Osteocyte (in vitro differentiated cells): ENCODE data around the gene YEATS2. TPM values are rescaled to one million over a fixed set of nuclear protein-coding genes. Genes with fewer than 3 reads are reported as not detected.

Experiments
- DNase-seq: peaks from one replicate; pipeline ENCODE4 v3.0.0; 2021; ENCODE audit warnings: mixed read lengths; ENCODE audit not compliant: unreplicated experiment; ENCODE audit errors: extremely low spot score
- H3K27ac Mint-ChIP-seq: one replicate; pipeline ENCODE4 v1.8.0; 2021; ENCODE audit warnings: mild to moderate bottlenecking, mixed read lengths; ENCODE audit not compliant: unreplicated experiment
- H3K27me3 Mint-ChIP-seq: one replicate; pipeline ENCODE4 v1.8.0; 2021; ENCODE audit warnings: mixed read lengths; ENCODE audit not compliant: unreplicated experiment
- H3K36me3 Mint-ChIP-seq: one replicate; pipeline ENCODE4 v1.8.0; 2021; ENCODE audit warnings: mixed read lengths; ENCODE audit not compliant: unreplicated experiment
- H3K4me1 Mint-ChIP-seq: one replicate; pipeline ENCODE4 v1.8.0; 2021; ENCODE audit warnings: mixed read lengths; ENCODE audit not compliant: unreplicated experiment
- H3K4me3 Mint-ChIP-seq: one replicate; pipeline ENCODE4 v1.8.0; 2021; ENCODE audit warnings: mild to moderate bottlenecking, moderate library complexity, mixed read lengths; ENCODE audit not compliant: unreplicated experiment
- H3K9me3 Mint-ChIP-seq: one replicate; pipeline ENCODE4 v1.8.0; 2021; ENCODE audit warnings: mixed read lengths; ENCODE audit not compliant: unreplicated experiment
- CTCF ChIP-seq: fragments of 200-600 bp; sonication (generic); IDR thresholded peaks from 2 replicates; pipeline ENCODE4 v1.5.0; 2021; ENCODE audit warnings: antibody characterized with exemption, mild to moderate bottlenecking, moderate library complexity
- total RNA-seq: library from RNA; stranded (reverse); gene quantifications from 2 replicates; pipeline ENCODE4 v1.2.1, GENCODE V29; 2021

Gene YEATS2
- total RNA-seq, 1 donor from 2014 or later, result 41.4 TPM

DNA sequence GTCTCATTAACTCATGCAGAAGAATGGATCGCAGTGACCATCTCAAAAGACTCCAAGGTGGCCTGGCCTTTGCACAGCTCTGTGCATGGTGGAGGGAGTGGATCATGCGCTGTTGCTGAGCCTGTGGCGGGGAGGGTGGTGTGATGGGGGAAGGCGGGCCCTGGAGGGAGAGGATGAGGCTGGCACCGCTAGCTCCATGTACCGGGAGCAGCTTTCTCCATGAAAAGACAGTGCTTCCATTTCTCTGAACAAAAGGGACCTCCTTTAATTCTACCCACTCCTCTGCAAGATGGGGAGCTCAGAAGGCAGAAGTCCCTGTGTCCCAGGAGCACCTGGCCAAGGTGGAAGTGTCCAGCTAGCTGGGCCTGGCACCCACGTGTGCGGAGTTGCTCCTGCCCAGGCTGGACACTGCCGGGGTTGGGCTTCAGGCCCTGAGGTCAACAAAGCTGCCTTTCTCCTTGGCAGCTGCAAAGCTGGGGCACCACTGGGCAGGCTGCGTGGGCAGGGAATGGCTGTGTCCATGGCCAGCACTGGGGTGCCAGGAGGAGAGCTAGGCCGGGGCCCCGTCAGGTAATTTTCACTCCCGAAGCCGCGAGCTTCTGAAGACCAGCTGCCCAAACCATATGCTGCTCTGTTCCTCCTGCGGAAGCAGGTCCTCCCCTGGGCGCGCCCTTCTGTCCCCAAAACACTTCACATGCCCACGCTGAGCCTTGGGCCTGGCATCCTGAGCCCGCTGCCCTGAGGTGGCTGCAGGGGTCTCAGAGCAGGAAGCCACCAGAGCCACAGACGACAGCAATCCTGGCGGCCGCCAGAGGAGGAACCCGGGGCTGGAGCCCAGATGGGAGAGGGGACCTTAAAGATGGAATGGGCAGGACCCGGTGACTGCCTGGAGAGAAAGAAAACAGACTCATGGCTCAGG lies 121.4 kb downstream of the YEATS2 start:
- no peak overlapping the region for H3K4me3 Mint-ChIP-seq
- H3K27ac Mint-ChIP-seq, result no peak overlapping the region
- H3K9me3 Mint-ChIP-seq, result no peaks in the 10 kb centered on the region
- no peaks in the 10 kb centered on the region for H3K27me3 Mint-ChIP-seq
- H3K4me1 Mint-ChIP-seq, result peaks cover 7% of the 10 kb centered on the region
- H3K36me3 Mint-ChIP-seq, result peaks cover 8% of the 10 kb centered on the region
- no peak for TF ChIP-seq CTCF
- DNase-seq, result no peak

DNA sequence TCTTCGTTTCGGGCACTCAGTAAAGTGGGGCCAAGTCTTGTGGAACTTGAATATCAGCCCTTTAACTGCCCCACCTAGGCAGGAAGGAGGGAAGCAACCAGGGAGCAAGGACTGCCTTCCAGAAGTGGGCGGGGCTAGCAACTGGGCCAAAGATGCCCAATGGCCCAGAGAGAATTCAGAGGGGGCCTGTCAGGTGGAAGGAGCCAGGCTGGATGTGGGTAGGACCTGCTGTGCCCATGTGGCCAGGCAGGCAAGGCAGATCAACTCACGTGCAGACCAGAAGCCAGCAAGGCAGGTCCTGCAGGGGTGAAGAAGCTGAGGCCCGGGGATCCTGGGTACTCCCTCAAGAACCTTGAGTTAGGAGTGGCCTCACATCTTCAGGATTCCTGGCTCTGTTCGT lies 122.2 kb downstream of the YEATS2 start:
- Mint-ChIP-seq H3K9me3 (no peaks in the 10 kb centered on the region), H3K4me3 (no peak overlapping the region), H3K36me3 (peaks cover 8% of the 10 kb centered on the region), H3K27ac (no peak overlapping the region), H3K4me1 (peaks cover 14% of the 10 kb centered on the region), H3K27me3 (no peaks in the 10 kb centered on the region)
- TF ChIP-seq CTCF, result no peak
- no peak for DNase-seq

DNA sequence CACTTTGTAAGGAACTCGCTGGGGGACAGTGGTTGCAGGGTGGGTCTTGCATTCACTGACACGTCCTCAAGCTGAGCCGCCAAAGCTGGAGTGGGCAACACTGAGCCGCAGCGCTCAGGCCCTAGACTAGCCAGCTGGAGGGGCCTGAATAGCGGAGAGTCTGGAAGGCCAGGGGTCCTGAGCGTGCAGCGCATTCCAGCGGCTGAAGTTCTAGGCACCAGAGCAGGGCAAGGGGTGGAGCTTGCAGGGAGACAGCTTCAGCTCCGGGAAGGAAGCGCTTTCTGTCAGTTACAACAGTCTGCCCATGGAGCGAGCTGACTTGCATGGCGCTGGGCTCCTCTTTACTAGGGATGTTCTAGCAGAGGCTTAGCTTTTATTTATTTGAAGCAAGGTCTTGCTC lies 125.0 kb downstream of the YEATS2 start:
- peaks cover 20% of the 10 kb centered on the region for H3K4me1 Mint-ChIP-seq
- TF ChIP-seq CTCF, result no peak
- H3K4me3 Mint-ChIP-seq, result no peak overlapping the region
- no peak overlapping the region for H3K27ac Mint-ChIP-seq
- DNase-seq, result no peak
- H3K27me3 Mint-ChIP-seq, result no peaks in the 10 kb centered on the region
- H3K36me3 Mint-ChIP-seq, result no peaks in the 10 kb centered on the region
- no peaks in the 10 kb centered on the region for H3K9me3 Mint-ChIP-seq

DNA sequence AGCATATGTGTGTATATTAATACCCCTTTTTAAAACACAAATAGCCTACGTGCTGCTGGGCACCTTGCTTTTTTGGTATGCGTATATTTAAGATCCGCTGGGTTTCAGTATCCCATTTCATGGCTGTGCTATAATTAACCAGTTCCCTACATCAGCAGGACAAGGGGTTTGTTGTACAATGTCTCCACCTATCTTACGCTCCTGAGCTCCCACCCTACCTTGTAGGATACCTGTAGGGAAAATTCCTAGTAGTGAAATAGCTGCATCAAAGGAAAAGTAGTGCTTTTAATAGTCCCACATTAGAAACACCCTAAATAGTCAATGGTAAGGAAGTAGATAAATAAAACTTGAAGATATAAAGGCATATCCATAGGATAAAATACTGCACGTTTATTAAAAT lies 126.4 kb downstream of the YEATS2 start:
- Mint-ChIP-seq H3K27me3 (no peaks in the 10 kb centered on the region), H3K4me1 (peaks cover 20% of the 10 kb centered on the region), H3K9me3 (no peaks in the 10 kb centered on the region), H3K36me3 (peaks cover under 1% of the 10 kb centered on the region), H3K4me3 (peak overlapping the region; percentile 76), H3K27ac (no peak overlapping the region)
- DNase-seq, result no peak
- TF ChIP-seq CTCF, result no peak

DNA sequence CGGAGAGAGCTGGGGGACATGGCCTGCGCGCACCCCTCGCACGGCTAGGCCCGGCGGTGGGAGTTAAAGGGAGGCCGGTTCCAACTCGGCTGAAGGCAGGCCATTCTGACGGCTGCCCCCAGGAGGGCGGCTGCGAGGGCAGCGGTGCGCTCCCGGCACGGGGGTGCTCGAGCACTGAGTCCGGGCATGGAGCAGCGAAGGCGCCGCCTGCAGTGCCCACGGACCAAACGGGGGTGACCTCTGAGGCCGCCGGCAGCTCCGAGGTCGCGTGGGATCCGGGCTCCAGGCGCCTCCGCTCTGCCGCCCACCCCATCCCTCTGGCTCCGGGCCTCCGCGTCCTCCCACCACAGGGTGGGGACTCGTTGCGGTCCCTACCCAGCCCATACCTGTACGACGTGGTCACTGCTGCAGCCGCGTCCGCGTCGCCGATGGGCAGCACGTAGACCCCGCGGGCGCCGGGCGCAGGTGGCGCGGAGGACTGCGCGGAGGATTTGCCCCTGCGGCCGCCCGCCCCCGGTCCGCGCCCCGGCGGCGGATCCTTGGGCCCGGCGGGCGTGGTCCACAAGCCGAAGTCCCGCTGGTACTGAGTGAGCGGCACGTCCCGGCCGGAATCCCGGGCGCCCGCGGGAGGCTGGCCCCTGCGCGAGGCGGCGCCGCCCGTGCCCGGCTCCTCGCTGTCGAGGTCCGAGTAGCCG lies 127.3 kb downstream of the YEATS2 start:
- DNase-seq, result no peak
- Mint-ChIP-seq H3K36me3 (peaks cover 7% of the 10 kb centered on the region), H3K27ac (no peak overlapping the region), H3K9me3 (no peaks in the 10 kb centered on the region), H3K4me1 (peaks cover 20% of the 10 kb centered on the region), H3K4me3 (peak overlapping the region; percentile 76), H3K27me3 (no peaks in the 10 kb centered on the region)
- TF ChIP-seq CTCF, result no peak
